Measurements from ENCODE around the gene WDR37. TPM values are rescaled to one million over a fixed set of nuclear protein-coding genes. Genes with fewer than 3 reads are reported as not detected.
"Not testable (repeated sequence)": the region's sequence is repeated elsewhere in the genome, so short reads cannot be mapped to it uniquely, and the experiment has no call there.

The WDR37 gene
- total RNA-seq, 2 donors from 2014 or later, result 23.6 to 29.7 TPM

GRCh38 chr10:1159131-1160061, 103.2 kb downstream of the WDR37 start:
- no peak overlapping the region for H3K4me3 Mint-ChIP-seq
- H3K9me3 ChIP-seq (ENCODE audit: control insufficient read depth, low read length, poor library complexity, severe bottlenecking), result no peaks in the 10 kb centered on the region
- peaks cover 34% of the 10 kb centered on the region for H3K27me3 Mint-ChIP-seq
- H3K4me1 Mint-ChIP-seq, result peaks cover 5% of the 10 kb centered on the region
- DNase-seq, result no peak
- H3K36me3 Mint-ChIP-seq (ENCODE audit: low read depth), result peaks cover 2% of the 10 kb centered on the region
- ATAC-seq, result no peak
- H3K27ac Mint-ChIP-seq, result no peak overlapping the region

GRCh38 chr10:1160561-1161314, 104.6 kb downstream of the WDR37 start:
- Mint-ChIP-seq H3K27ac (no peak overlapping the region), H3K4me3 (no peak overlapping the region), H3K4me1 (peaks cover 5% of the 10 kb centered on the region), H3K27me3 (peaks cover 31% of the 10 kb centered on the region), H3K36me3 (ENCODE audit: low read depth) (peaks cover 2% of the 10 kb centered on the region)
- H3K9me3 ChIP-seq (ENCODE audit: control insufficient read depth, low read length, poor library complexity, severe bottlenecking), result no peaks in the 10 kb centered on the region
- ATAC-seq (no peak), DNase-seq (no peak)

- not testable (repeated sequence) for H3K9me3 ChIP-seq (ENCODE audit: control insufficient read depth, low read length, poor library complexity, severe bottlenecking); H3K4me3 Mint-ChIP-seq; H3K27ac Mint-ChIP-seq; ATAC-seq; H3K36me3 Mint-ChIP-seq (ENCODE audit: low read depth); DNase-seq; H3K4me1 Mint-ChIP-seq
- H3K27me3 Mint-ChIP-seq, result peaks cover 35% of the 10 kb centered on the region
Observed at GRCh38 chr10:1161315-1161673, 105.1 kb downstream of the WDR37 start.

GRCh38 chr10:1162481-1163203, 106.5 kb downstream of the WDR37 start:
- H3K9me3 ChIP-seq (ENCODE audit: control insufficient read depth, low read length, poor library complexity, severe bottlenecking), result no peaks in the 10 kb centered on the region
- Mint-ChIP-seq H3K27me3 (peaks cover 32% of the 10 kb centered on the region), H3K36me3 (ENCODE audit: low read depth) (peaks cover 2% of the 10 kb centered on the region), H3K4me3 (no peak overlapping the region), H3K27ac (no peak overlapping the region), H3K4me1 (peaks cover 2% of the 10 kb centered on the region)
- DNase-seq (no peak), ATAC-seq (no peak)

- peaks cover 2% of the 10 kb centered on the region for H3K4me1 Mint-ChIP-seq
- ATAC-seq (no peak), DNase-seq (no peak)
- H3K9me3 ChIP-seq (ENCODE audit: control insufficient read depth, low read length, poor library complexity, severe bottlenecking), result no peaks in the 10 kb centered on the region
- no peak overlapping the region for H3K27ac Mint-ChIP-seq
- H3K4me3 Mint-ChIP-seq, result no peak overlapping the region
- peaks cover 2% of the 10 kb centered on the region for H3K36me3 Mint-ChIP-seq (ENCODE audit: low read depth)
- peaks cover 34% of the 10 kb centered on the region for H3K27me3 Mint-ChIP-seq
Observed at GRCh38 chr10:1163204-1163660, 107.0 kb downstream of the WDR37 start.

- H3K27ac Mint-ChIP-seq, result no peak overlapping the region
- peaks cover 2% of the 10 kb centered on the region for H3K4me1 Mint-ChIP-seq
- H3K9me3 ChIP-seq (ENCODE audit: control insufficient read depth, low read length, poor library complexity, severe bottlenecking), result no peaks in the 10 kb centered on the region
- H3K4me3 Mint-ChIP-seq, result no peak overlapping the region
- ATAC-seq (no peak), DNase-seq (no peak)
- H3K36me3 Mint-ChIP-seq (ENCODE audit: low read depth), result peaks cover 2% of the 10 kb centered on the region
- peaks cover 36% of the 10 kb centered on the region for H3K27me3 Mint-ChIP-seq
Observed at GRCh38 chr10:1163831-1164230, 107.6 kb downstream of the WDR37 start.

GRCh38 chr10:1166101-1166827, 110.1 kb downstream of the WDR37 start:
- H3K4me1 Mint-ChIP-seq, result no peaks in the 10 kb centered on the region
- no peak overlapping the region for H3K4me3 Mint-ChIP-seq
- H3K36me3 Mint-ChIP-seq (ENCODE audit: low read depth), result peaks cover 2% of the 10 kb centered on the region
- H3K9me3 ChIP-seq (ENCODE audit: control insufficient read depth, low read length, poor library complexity, severe bottlenecking), result no peaks in the 10 kb centered on the region
- no peak overlapping the region for H3K27ac Mint-ChIP-seq
- no peak for DNase-seq
- H3K27me3 Mint-ChIP-seq, result peaks cover 54% of the 10 kb centered on the region
- ATAC-seq, result no peak

GRCh38 chr10:1166828-1167275, 110.7 kb downstream of the WDR37 start:
- ATAC-seq, result no peak
- H3K4me3 Mint-ChIP-seq, result no peak overlapping the region
- peaks cover 2% of the 10 kb centered on the region for H3K36me3 Mint-ChIP-seq (ENCODE audit: low read depth)

GRCh38 chr10:1168763-1169162, 112.6 kb downstream of the WDR37 start:
- Mint-ChIP-seq H3K27me3 (peaks cover 50% of the 10 kb centered on the region), H3K4me3 (no peak overlapping the region), H3K4me1 (peaks cover under 1% of the 10 kb centered on the region), H3K27ac (no peak overlapping the region), H3K36me3 (ENCODE audit: low read depth) (peaks cover 2% of the 10 kb centered on the region)
- DNase-seq, result no peak
- H3K9me3 ChIP-seq (ENCODE audit: control insufficient read depth, low read length, poor library complexity, severe bottlenecking), result no peaks in the 10 kb centered on the region
- no peak for ATAC-seq

More at GRCh38 chr10:1166828-1167275, 110.7 kb downstream of the WDR37 start:
- Mint-ChIP-seq H3K4me1 (no peaks in the 10 kb centered on the region), H3K27ac (no peak overlapping the region), H3K27me3 (peaks cover 56% of the 10 kb centered on the region)
- DNase-seq, result no peak
- no peaks in the 10 kb centered on the region for H3K9me3 ChIP-seq (ENCODE audit: control insufficient read depth, low read length, poor library complexity, severe bottlenecking)

- peaks cover 4% of the 10 kb centered on the region for H3K4me1 Mint-ChIP-seq
- ATAC-seq, result no peak
- peaks cover 56% of the 10 kb centered on the region for H3K27me3 Mint-ChIP-seq
- no peak for DNase-seq
- H3K36me3 Mint-ChIP-seq (ENCODE audit: low read depth), result peaks cover 4% of the 10 kb centered on the region
- no peak overlapping the region for H3K27ac Mint-ChIP-seq
- no peaks in the 10 kb centered on the region for H3K9me3 ChIP-seq (ENCODE audit: control insufficient read depth, low read length, poor library complexity, severe bottlenecking)
- H3K4me3 Mint-ChIP-seq, result no peak overlapping the region
Observed at GRCh38 chr10:1169186-1169885, 113.2 kb downstream of the WDR37 start.

- peaks cover 56% of the 10 kb centered on the region for H3K27me3 Mint-ChIP-seq
- H3K9me3 ChIP-seq (ENCODE audit: control insufficient read depth, low read length, poor library complexity, severe bottlenecking), result no peaks in the 10 kb centered on the region
- no peak for DNase-seq
- peaks cover 4% of the 10 kb centered on the region for H3K4me1 Mint-ChIP-seq
- H3K4me3 Mint-ChIP-seq, result no peak overlapping the region
- H3K36me3 Mint-ChIP-seq (ENCODE audit: low read depth), result peaks cover 4% of the 10 kb centered on the region
- ATAC-seq, result no peak
- H3K27ac Mint-ChIP-seq, result no peak overlapping the region
Observed at GRCh38 chr10:1169981-1170866, 114.0 kb downstream of the WDR37 start.

All from T-helper 17 cell (primary cell).